SW480 (cell line): ENCODE results near the gene STH.
"Not testable (repeated sequence)": the region's sequence is repeated elsewhere in the genome, so short reads cannot be mapped to it uniquely, and the experiment has no call there.

Experiments used
- DNase-seq: peaks from one replicate; pipeline ENCODE4 v3.0.0-alpha.2; 2016; ENCODE audit warnings: low spot score

The STH gene

GRCh38 chr17:45986056-45986455, 13.0 kb upstream of the STH start:
- DNase-seq = no peak

GRCh38 chr17:45987706-45988105, 11.3 kb upstream of the STH start:
- no peak for DNase-seq

- DNase-seq = no peak
These were observed 9.3 kb upstream of the STH start for GRCh38 chr17:45989759-45990158.

GRCh38 chr17:45990886-45991285, 8.2 kb upstream of the STH start:
- DNase-seq = no peak

GRCh38 chr17:45991341-45991740, 7.7 kb upstream of the STH start:
- DNase-seq = no peak

GRCh38 chr17:45992175-45992574, 6.9 kb upstream of the STH start:
- DNase-seq = no peak

GRCh38 chr17:45992904-45993303, 6.1 kb upstream of the STH start:
- DNase-seq = no peak

GRCh38 chr17:45993962-45994627, 5.0 kb upstream of the STH start:
- no peak for DNase-seq

GRCh38 chr17:45994987-45995386, 4.1 kb upstream of the STH start:
- DNase-seq = no peak

GRCh38 chr17:45995627-45996270, 3.3 kb upstream of the STH start:
- DNase-seq = no peak

- no peak for DNase-seq
These were observed 2.6 kb upstream of the STH start for GRCh38 chr17:45996282-45996937.

GRCh38 chr17:45997166-45997565, 1.9 kb upstream of the STH start:
- no peak for DNase-seq

- DNase-seq = no peak
These were observed 1.4 kb upstream of the STH start for GRCh38 chr17:45997624-45998023.

GRCh38 chr17:45999900-46000290, 845 bp downstream of the STH start:
- no peak for DNase-seq

GRCh38 chr17:46000292-46000691, 1.2 kb downstream of the STH start:
- no peak for DNase-seq

GRCh38 chr17:46000757-46001156, 1.7 kb downstream of the STH start:
- DNase-seq = no peak

- no peak for DNase-seq
These were observed 2.6 kb downstream of the STH start for GRCh38 chr17:46001390-46002310.

- DNase-seq = peak; percentile 59
These were observed 3.4 kb downstream of the STH start for GRCh38 chr17:46002311-46002972.

GRCh38 chr17:46002973-46003316, 3.9 kb downstream of the STH start:
- no peak for DNase-seq

- DNase-seq = no peak
These were observed 5.1 kb downstream of the STH start for GRCh38 chr17:46003907-46004748.

- DNase-seq = not testable (repeated sequence)
These were observed 7.0 kb downstream of the STH start for GRCh38 chr17:46006082-46006481.
